Lower lobe of right lung (tissue), 2 donors: ENCODE data around the gene BLOC1S5. TPM values are rescaled to one million over a fixed set of nuclear protein-coding genes. Genes with fewer than 3 reads are reported as not detected.
"Not testable (repeated sequence)": the region's sequence is repeated elsewhere in the genome, so short reads cannot be mapped to it uniquely, and the experiment has no call there.

Experiments
- ATAC-seq, 2 donors: fragments of 200-7000 bp; cut with Tn5 transposase; one replicate each; pipeline ENCODE4 v1.9.1; 2020 to 2022; ENCODE audit warnings: mild to moderate bottlenecking in 2 of 2, moderate library complexity in 2 of 2
- DNase-seq: peaks from one replicate; pipeline ENCODE4 v3.0.0-alpha.2; 2020
- H3K27ac ChIP-seq: fragments of 200-600 bp; one replicate; pipeline ENCODE4 v1.8.0; 2022
- H3K27me3 ChIP-seq: fragments of 200-600 bp; one replicate; pipeline ENCODE4 v1.8.0; 2022; ENCODE audit warnings: low read depth
- H3K36me3 ChIP-seq: fragments of 200-600 bp; one replicate; pipeline ENCODE4 v1.8.0; 2022; ENCODE audit warnings: mild to moderate bottlenecking
- H3K4me1 ChIP-seq: fragments of 200-600 bp; one replicate; pipeline ENCODE4 v1.8.0; 2022
- H3K4me3 ChIP-seq: fragments of 200-600 bp; one replicate; pipeline ENCODE4 v1.8.0; 2022; ENCODE audit warnings: mild to moderate bottlenecking
- H3K9me3 ChIP-seq: fragments of 200-600 bp; one replicate; pipeline ENCODE4 v1.8.0; 2022
- CTCF ChIP-seq: fragments of 200-600 bp; IDR thresholded peaks from one replicate; pipeline ENCODE4 v1.8.0; 2022; ENCODE audit warnings: antibody characterized with exemption, mild to moderate bottlenecking
- intact Hi-C: fragments of 100-400 bp; cut with DNase I; formaldehyde crosslinking; loops from one replicate; pipeline ENCODE4 v1.11.0; 2022
- total RNA-seq: library from RNA; stranded (reverse); fragmentation: NEBNext Ultra II Directional; extraction: Animal tissue kit (Norgen Biotek cat#: 25700); gene quantifications from one replicate; pipeline ENCODE4 v1.2.1, GENCODE V29; 2021
- donor health status: DM: no; HTN: yes; CAD: no; lungs with severe emphysema.

Gene BLOC1S5
- total RNA-seq, 1 donor from 2014 or later, result 11.8 TPM

GRCh38 chr6:8047541-8048292 lies 16.5 kb downstream of the BLOC1S5 start:
- Histone ChIP-seq H3K4me3 (no peak overlapping the region), H3K27me3 (no peaks in the 10 kb centered on the region), H3K27ac (no peak overlapping the region), H3K36me3 (no peaks in the 10 kb centered on the region), H3K9me3 (no peaks in the 10 kb centered on the region), H3K4me1 (no peaks in the 10 kb centered on the region)
- ATAC-seq (no peak), DNase-seq (no peak)
- no peak for TF ChIP-seq CTCF
- intact Hi-C loops, result no loop called here

GRCh38 chr6:8045769-8046168 lies 18.4 kb downstream of the BLOC1S5 start:
- DNase-seq, ATAC-seq, H3K9me3 ChIP-seq, H3K36me3 ChIP-seq, H3K27me3 ChIP-seq, H3K27ac ChIP-seq, intact Hi-C loops, H3K4me1 ChIP-seq, H3K4me3 ChIP-seq: not testable (repeated sequence)

- no peak overlapping the region for H3K27ac ChIP-seq
- no peak for DNase-seq
- intact Hi-C loops, result no loop called here
Measured at GRCh38 chr6:8043221-8043620, 21.0 kb downstream of the BLOC1S5 start.

GRCh38 chr6:8041913-8042583 lies 22.1 kb downstream of the BLOC1S5 start:
- Histone ChIP-seq H3K27ac (no peak overlapping the region), H3K36me3 (peaks cover 22% of the 10 kb centered on the region), H3K4me1 (no peaks in the 10 kb centered on the region), H3K27me3 (no peaks in the 10 kb centered on the region), H3K9me3 (no peaks in the 10 kb centered on the region), H3K4me3 (no peak overlapping the region)
- TF ChIP-seq CTCF, result no peak
- DNase-seq (no peak), ATAC-seq (no peak)
- intact Hi-C loops, result no loop called here

More at GRCh38 chr6:8043221-8043620, 21.0 kb downstream of the BLOC1S5 start:
- TF ChIP-seq CTCF, result no peak
- Histone ChIP-seq H3K36me3 (peaks cover 22% of the 10 kb centered on the region), H3K9me3 (no peaks in the 10 kb centered on the region), H3K4me1 (no peaks in the 10 kb centered on the region), H3K4me3 (no peak overlapping the region), H3K27me3 (no peaks in the 10 kb centered on the region)
- no peak for ATAC-seq

- H3K27ac ChIP-seq, DNase-seq, H3K4me1 ChIP-seq, ATAC-seq, H3K36me3 ChIP-seq, H3K27me3 ChIP-seq, intact Hi-C loops, H3K9me3 ChIP-seq, H3K4me3 ChIP-seq: not testable (repeated sequence)
Measured at GRCh38 chr6:8034107-8034506, 30.1 kb downstream of the BLOC1S5 start.

GRCh38 chr6:8030920-8031319 lies 33.3 kb downstream of the BLOC1S5 start:
- Histone ChIP-seq H3K4me1 (peaks cover 9% of the 10 kb centered on the region), H3K27ac (no peak overlapping the region), H3K4me3 (no peak overlapping the region), H3K9me3 (no peaks in the 10 kb centered on the region), H3K36me3 (no peaks in the 10 kb centered on the region), H3K27me3 (no peaks in the 10 kb centered on the region)
- ATAC-seq (no peak), DNase-seq (no peak)
- intact Hi-C loops, result no loop called here
- no peak for TF ChIP-seq CTCF
